Mammary epithelial cell (primary cell): ENCODE measurements around the gene C2CD3.

Source experiments
- CTCF ChIP-seq, 2 donors: IDR thresholded peaks in 1 of 2; conservative IDR thresholded peaks in 1 of 2; 2 replicates each; pipeline ENCODE4 v1.5.1; 2011 to 2012; ENCODE audit warnings: inconsistent platforms in 2 of 2, low read length in 2 of 2, mild to moderate bottlenecking in 2 of 2, control low read depth in 1 of 2, low read depth in 1 of 2; ENCODE audit not compliant: insufficient read depth in 1 of 2; ENCODE audit errors: extremely low read depth in 1 of 2
- EZH2 ChIP-seq: IDR thresholded peaks from 2 replicates; pipeline ENCODE4 v1.6.1; 2012; ENCODE audit warnings: low read length, inconsistent platforms, borderline replicate concordance

- TF ChIP-seq CTCF (conservative IDR thresholded peaks at IDR 0.05 in 1 of 2, IDR thresholded peaks at IDR 0.05 in 1 of 2; ENCODE audit: extremely low read depth in 1 of 2, insufficient read depth in 1 of 2, low read depth in 1 of 2, low read length in 2 of 2) (no peak), EZH2 (no peak)
These were observed 11.8 kb upstream of the C2CD3 start for GRCh38 chr11:74182635-74183034.
